Activated T-cell treated with anti-CD3 and anti-CD28 coated beads, Interleukin-2, amount 50 U/mL, for 4 hours (primary cell): ENCODE data around the gene DOK5. TPM values are rescaled to one million over a fixed set of nuclear protein-coding genes. Genes with fewer than 3 reads are reported as not detected.

Experiments used
- ATAC-seq, 2 donors: fragments of 200-7000 bp; cut with Tn5 transposase; one replicate each; pipeline ENCODE4 v1.10.0; 2021
- DNase-seq: peaks from one replicate; pipeline ENCODE4 v3.0.0-alpha.2; 2020
- H3K27me3 Mint-ChIP-seq: one replicate; pipeline ENCODE4 v1.8.0; 2021; ENCODE audit warnings: low read depth, mixed read lengths
- H3K36me3 Mint-ChIP-seq: one replicate; pipeline ENCODE4 v1.8.0; 2022; ENCODE audit warnings: mixed read lengths; ENCODE audit not compliant: insufficient read depth
- H3K4me1 Mint-ChIP-seq: one replicate; pipeline ENCODE4 v1.8.0; 2021; ENCODE audit warnings: low read depth, mixed read lengths
- H3K4me3 Mint-ChIP-seq: one replicate; pipeline ENCODE4 v1.8.0; 2021; ENCODE audit warnings: mild to moderate bottlenecking, moderate library complexity, mixed read lengths
- H3K9me3 Mint-ChIP-seq: one replicate; pipeline ENCODE4 v1.8.0; 2021; ENCODE audit warnings: mixed read lengths
- total RNA-seq, 3 donors: library from RNA; stranded (reverse); gene quantifications; one replicate each; pipeline ENCODE4 v1.2.1, GENCODE V29; 2021

DOK5 gene
- total RNA-seq, 3 donors from 2014 or later: 0.79 to 1.6 (median 1.3) TPM

DNA sequence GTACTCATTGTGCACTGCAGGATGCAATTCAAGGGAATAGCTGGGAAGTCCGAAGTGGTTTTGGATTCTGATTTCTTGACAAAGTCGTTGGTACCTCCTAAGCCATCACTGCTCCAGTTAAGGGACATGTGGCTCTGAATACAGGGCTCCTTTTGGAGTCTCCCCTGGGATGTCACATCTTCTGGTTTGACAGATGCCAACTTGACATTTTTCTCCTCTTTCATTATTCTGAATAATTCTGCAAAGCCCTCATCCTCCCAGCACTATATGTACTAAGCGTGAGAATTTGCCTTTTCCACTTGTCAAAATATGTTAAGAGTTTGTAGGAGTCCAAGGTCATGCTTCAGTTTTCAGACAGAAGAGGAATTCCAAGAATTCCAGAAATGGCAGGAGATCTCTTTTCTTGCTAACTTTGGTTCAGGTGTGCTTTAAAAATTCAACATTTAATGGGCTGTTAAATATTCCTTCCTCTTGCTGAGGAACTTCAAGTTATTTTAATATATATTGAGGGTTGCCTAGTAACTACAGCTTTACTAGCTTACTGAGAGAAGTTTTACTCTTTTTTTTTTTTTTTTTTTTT lies 38.7 kb downstream of the DOK5 start:
- Mint-ChIP-seq H3K36me3 (no peaks in the 10 kb centered on the region), H3K27me3 (no peaks in the 10 kb centered on the region)

GRCh38 chr20:54515793-54516628 lies 40.6 kb downstream of the DOK5 start:
- DNase-seq (no peak), ATAC-seq (no peak)
- Mint-ChIP-seq H3K4me3 (no peak overlapping the region), H3K9me3 (no peaks in the 10 kb centered on the region), H3K36me3 (no peaks in the 10 kb centered on the region), H3K4me1 (no peaks in the 10 kb centered on the region), H3K27me3 (no peaks in the 10 kb centered on the region)

More for the DNA sequence above, 38.7 kb downstream of the DOK5 start:
- no peaks in the 10 kb centered on the region for H3K9me3 Mint-ChIP-seq
- ATAC-seq (no peak), DNase-seq (no peak)
- H3K4me3 Mint-ChIP-seq: no peak overlapping the region
- no peaks in the 10 kb centered on the region for H3K4me1 Mint-ChIP-seq

GRCh38 chr20:54517241-54517975 lies 42.0 kb downstream of the DOK5 start:
- no peaks in the 10 kb centered on the region for H3K36me3 Mint-ChIP-seq
- H3K9me3 Mint-ChIP-seq: no peaks in the 10 kb centered on the region
- H3K4me1 Mint-ChIP-seq: no peaks in the 10 kb centered on the region
- H3K4me3 Mint-ChIP-seq: no peak overlapping the region
- ATAC-seq (no peak), DNase-seq (no peak)
- H3K27me3 Mint-ChIP-seq: peaks cover 3% of the 10 kb centered on the region

- no peak for ATAC-seq
- DNase-seq: no peak
- peaks cover 3% of the 10 kb centered on the region for H3K27me3 Mint-ChIP-seq
- H3K36me3 Mint-ChIP-seq: no peaks in the 10 kb centered on the region
- no peak overlapping the region for H3K4me3 Mint-ChIP-seq
- no peaks in the 10 kb centered on the region for H3K9me3 Mint-ChIP-seq
- H3K4me1 Mint-ChIP-seq: no peaks in the 10 kb centered on the region
These were observed 49.5 kb downstream of the DOK5 start for GRCh38 chr20:54524849-54525248.

DNA sequence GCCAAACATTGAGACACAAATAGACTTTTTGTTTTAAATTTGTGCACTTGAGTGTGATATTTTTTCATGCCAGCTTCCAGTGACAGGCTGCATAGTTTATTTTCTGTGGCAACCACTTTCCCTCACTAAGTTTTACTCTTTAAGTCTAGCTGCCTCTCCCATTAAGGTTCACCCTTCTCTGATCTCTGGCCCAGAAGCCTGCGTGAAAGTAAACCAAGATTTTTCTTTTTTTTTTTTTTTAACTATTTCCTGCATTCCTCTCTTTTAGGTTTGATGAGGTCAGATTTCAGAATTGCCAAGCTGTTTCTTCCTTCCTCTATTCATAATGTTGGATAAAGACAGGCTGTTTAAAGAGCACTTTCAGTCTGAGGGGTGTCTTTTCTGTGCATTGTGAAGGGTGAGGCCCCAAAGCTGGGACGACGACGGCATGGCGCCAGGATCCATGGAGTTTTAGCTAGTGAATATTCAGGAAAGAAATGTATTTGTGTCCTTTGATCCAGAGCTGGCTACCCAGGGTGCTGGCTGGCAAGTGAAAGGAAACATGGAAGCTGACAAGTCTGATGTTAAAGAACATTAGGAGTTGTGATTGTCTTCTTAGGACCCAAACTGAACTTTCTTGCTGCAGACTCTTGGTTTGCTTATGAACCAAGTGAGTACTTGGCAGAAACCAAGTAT lies 50.7 kb downstream of the DOK5 start:
- H3K36me3 Mint-ChIP-seq: no peaks in the 10 kb centered on the region
- DNase-seq (no peak), ATAC-seq (no peak)
- no peak overlapping the region for H3K4me3 Mint-ChIP-seq
- H3K27me3 Mint-ChIP-seq: peaks cover 3% of the 10 kb centered on the region
- no peaks in the 10 kb centered on the region for H3K4me1 Mint-ChIP-seq
- no peaks in the 10 kb centered on the region for H3K9me3 Mint-ChIP-seq

GRCh38 chr20:54526801-54527200 lies 51.4 kb downstream of the DOK5 start:
- no peaks in the 10 kb centered on the region for H3K9me3 Mint-ChIP-seq

GRCh38 chr20:54532573-54532972 lies 57.2 kb downstream of the DOK5 start:
- ATAC-seq (no peak), DNase-seq (no peak)
- H3K4me3 Mint-ChIP-seq: no peak overlapping the region
- peaks cover 5% of the 10 kb centered on the region for H3K9me3 Mint-ChIP-seq
- H3K4me1 Mint-ChIP-seq: no peaks in the 10 kb centered on the region
- peaks cover 6% of the 10 kb centered on the region for H3K27me3 Mint-ChIP-seq
- no peaks in the 10 kb centered on the region for H3K36me3 Mint-ChIP-seq

More at GRCh38 chr20:54526801-54527200, 51.4 kb downstream of the DOK5 start:
- no peaks in the 10 kb centered on the region for H3K36me3 Mint-ChIP-seq
- ATAC-seq: no peak
- no peak overlapping the region for H3K4me3 Mint-ChIP-seq
- no peak for DNase-seq
- H3K4me1 Mint-ChIP-seq: no peaks in the 10 kb centered on the region
- H3K27me3 Mint-ChIP-seq: peaks cover 3% of the 10 kb centered on the region

DNA sequence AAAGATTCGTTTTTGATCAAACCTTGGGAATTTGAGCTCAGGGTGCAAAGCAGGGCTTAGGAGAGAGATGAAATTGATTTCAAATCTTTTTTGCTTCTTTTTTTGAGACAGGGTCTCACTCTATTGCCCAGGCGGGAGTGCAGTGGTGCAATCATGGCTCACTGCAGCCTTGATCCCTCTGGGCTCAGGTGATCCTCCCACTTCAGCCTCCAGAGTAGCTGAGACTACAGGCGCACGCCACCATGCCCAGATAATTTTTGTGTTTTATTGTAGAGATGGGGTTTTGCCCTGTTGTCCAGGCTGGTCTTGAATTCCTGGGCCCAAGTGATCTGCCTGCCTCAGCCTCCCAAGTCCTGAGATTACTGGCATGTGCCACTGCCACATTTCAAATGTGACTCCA lies 58.7 kb downstream of the DOK5 start:
- no peak for ATAC-seq
- H3K4me1 Mint-ChIP-seq: no peaks in the 10 kb centered on the region
- peaks cover 15% of the 10 kb centered on the region for H3K9me3 Mint-ChIP-seq
- no peak for DNase-seq
- H3K36me3 Mint-ChIP-seq: no peaks in the 10 kb centered on the region
- H3K27me3 Mint-ChIP-seq: peaks cover 6% of the 10 kb centered on the region
- H3K4me3 Mint-ChIP-seq: no peak overlapping the region

DNA sequence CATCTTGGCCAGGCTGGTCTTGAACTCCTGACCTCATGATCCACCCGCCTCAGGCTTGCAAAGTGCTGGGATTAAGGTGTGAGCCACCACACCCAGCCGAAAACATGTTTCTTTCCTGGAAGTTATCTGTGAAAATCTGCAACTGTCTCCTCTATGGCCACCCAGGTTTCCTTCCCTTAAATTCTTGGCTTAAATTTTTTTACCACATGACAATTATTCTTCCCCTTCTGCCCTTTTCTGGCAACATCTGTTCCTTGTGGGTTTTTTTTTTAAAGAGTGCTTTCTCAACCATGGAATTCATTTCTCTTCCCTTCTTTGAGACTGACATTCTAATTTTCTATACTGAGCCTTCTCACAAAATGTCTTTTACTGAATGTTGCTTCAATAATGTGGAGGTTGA lies 59.6 kb downstream of the DOK5 start:
- no peak for ATAC-seq
- H3K27me3 Mint-ChIP-seq: peaks cover 6% of the 10 kb centered on the region
- no peaks in the 10 kb centered on the region for H3K4me1 Mint-ChIP-seq
- H3K36me3 Mint-ChIP-seq: no peaks in the 10 kb centered on the region
- no peak overlapping the region for H3K4me3 Mint-ChIP-seq
- peaks cover 15% of the 10 kb centered on the region for H3K9me3 Mint-ChIP-seq
- no peak for DNase-seq

GRCh38 chr20:54535746-54536145 lies 60.4 kb downstream of the DOK5 start:
- no peaks in the 10 kb centered on the region for H3K36me3 Mint-ChIP-seq
- ATAC-seq: no peak
- no peak overlapping the region for H3K4me3 Mint-ChIP-seq
- peaks cover 15% of the 10 kb centered on the region for H3K9me3 Mint-ChIP-seq
- H3K4me1 Mint-ChIP-seq: no peaks in the 10 kb centered on the region
- H3K27me3 Mint-ChIP-seq: peaks cover 6% of the 10 kb centered on the region
- DNase-seq: no peak

- ATAC-seq: no peak
- no peak for DNase-seq
- Mint-ChIP-seq H3K27me3 (peaks cover 8% of the 10 kb centered on the region), H3K9me3 (peaks cover 15% of the 10 kb centered on the region), H3K4me1 (no peaks in the 10 kb centered on the region), H3K4me3 (no peak overlapping the region), H3K36me3 (no peaks in the 10 kb centered on the region)
These were observed 64.2 kb downstream of the DOK5 start for GRCh38 chr20:54539521-54540046.

- no peak for DNase-seq
- Mint-ChIP-seq H3K9me3 (peaks cover 5% of the 10 kb centered on the region), H3K36me3 (no peaks in the 10 kb centered on the region), H3K27me3 (peaks cover 3% of the 10 kb centered on the region), H3K4me1 (no peaks in the 10 kb centered on the region), H3K4me3 (no peak overlapping the region)
- no peak for ATAC-seq
These were observed 68.0 kb downstream of the DOK5 start for GRCh38 chr20:54543369-54543768.

GRCh38 chr20:54545676-54546358 lies 70.4 kb downstream of the DOK5 start:
- Mint-ChIP-seq H3K9me3 (no peaks in the 10 kb centered on the region), H3K36me3 (no peaks in the 10 kb centered on the region), H3K27me3 (peaks cover 3% of the 10 kb centered on the region), H3K4me1 (peaks cover 2% of the 10 kb centered on the region), H3K4me3 (no peak overlapping the region)
- no peak for DNase-seq
- ATAC-seq: no peak
